GM12864 (cell line): ENCODE data around the gene PPP2R5D.

ENCODE experiments used
- DNase-seq: peaks from one replicate; pipeline ENCODE4 v3.0.0-alpha.2; 2011; ENCODE audit warnings: low read depth
- H3K4me3 ChIP-seq: 2 replicates; pipeline ENCODE4 v1.5.1; 2011; ENCODE audit warnings: mild to moderate bottlenecking, low read depth, low read length, control low read depth
- CTCF ChIP-seq: IDR thresholded peaks from 2 replicates; pipeline ENCODE4 v1.5.1; 2011; ENCODE audit warnings: low read depth, mild to moderate bottlenecking, moderate library complexity, low read length, control low read depth, inconsistent platforms; ENCODE audit errors: missing control alignments

Gene PPP2R5D

GRCh38 chr6:42970871-42971612 is 13.3 kb upstream of the PPP2R5D start:
- H3K4me3 ChIP-seq, result no peak overlapping the region
- no peak for TF ChIP-seq CTCF
- no peak for DNase-seq

DNA sequence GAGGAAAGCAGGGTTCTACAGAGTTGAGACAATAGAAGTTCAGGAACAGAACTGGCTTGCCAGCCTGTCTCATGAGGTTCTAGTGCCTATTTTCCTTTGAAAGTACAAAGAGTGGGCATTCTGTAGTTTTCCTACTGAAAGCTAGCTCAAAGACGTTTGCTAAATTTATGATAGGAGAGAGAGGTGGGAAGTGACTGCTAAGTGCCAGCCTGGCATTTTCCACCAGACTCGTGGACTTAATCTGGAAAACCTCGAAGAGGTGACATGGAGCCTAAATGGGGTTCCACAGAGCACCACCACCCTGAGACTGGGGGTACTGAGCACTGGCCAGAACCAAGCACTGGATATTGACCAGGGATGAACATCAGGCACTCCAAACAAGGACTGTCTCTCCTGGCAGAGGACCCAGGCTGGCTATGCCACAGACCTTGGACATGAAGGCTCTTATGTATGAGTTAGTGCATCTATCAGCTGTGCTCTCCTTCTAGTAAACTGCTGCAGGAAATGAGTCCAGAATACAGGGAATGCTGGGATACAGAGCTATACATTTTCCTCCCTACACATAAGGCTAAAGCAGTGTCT is 12.5 kb upstream of the PPP2R5D start:
- H3K4me3 ChIP-seq, result no peak overlapping the region
- DNase-seq, result no peak
- TF ChIP-seq CTCF, result no peak

DNA sequence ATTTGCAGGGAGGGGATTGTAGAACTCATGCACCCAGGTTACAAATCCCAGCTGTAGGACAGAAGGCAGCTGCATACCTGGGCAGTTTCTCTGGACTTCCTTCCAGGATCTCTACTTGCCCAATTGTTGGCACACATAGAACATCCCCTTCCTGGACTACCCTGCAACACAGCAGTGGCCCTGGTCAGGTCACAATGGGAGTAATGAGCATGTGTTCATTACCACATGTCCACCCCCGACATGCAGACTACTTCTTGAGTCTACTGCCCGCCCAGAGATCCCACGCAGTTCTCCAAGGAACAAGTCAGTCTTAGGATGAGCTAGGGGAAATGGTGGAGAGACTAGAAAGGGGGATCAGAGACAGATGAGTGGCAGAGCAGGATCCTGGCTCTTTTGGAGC is 10.4 kb upstream of the PPP2R5D start:
- TF ChIP-seq CTCF, result no peak
- no peak for DNase-seq
- no peak overlapping the region for H3K4me3 ChIP-seq

DNA sequence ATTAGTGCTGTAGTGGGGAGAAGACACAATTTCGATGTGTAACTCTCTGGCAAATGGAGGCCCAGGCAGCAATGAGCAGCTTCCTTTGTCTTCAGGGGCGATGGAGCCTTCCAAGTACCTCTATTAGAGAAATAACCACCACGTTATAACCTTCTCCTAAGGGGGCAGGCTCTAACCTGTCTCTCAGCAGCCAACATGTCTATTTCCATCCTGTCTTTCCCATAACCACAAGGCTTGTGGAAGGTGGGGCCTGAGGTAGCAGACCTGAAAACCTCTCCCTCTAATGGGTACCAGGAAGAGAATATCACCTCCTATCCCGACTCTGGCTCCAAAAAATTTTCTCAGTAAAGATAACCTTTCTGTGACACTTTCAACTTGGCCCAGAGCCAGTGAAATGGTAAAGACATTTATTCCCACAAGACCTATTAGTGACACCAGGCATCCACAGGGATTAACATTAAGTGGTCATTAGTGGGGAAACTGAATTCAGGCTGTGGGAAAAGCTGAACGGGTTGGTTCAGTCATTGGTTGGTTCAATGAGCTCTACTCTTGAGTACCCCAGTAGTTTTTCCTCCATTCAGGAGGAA is 9.4 kb upstream of the PPP2R5D start:
- TF ChIP-seq CTCF, result no peak
- DNase-seq, result no peak
- no peak overlapping the region for H3K4me3 ChIP-seq

- H3K4me3 ChIP-seq, result peak overlapping the region; percentile 57
- no peak for TF ChIP-seq CTCF
- DNase-seq, result no peak
These were observed 5.9 kb upstream of the PPP2R5D start for GRCh38 chr6:42978487-42978838.

DNA sequence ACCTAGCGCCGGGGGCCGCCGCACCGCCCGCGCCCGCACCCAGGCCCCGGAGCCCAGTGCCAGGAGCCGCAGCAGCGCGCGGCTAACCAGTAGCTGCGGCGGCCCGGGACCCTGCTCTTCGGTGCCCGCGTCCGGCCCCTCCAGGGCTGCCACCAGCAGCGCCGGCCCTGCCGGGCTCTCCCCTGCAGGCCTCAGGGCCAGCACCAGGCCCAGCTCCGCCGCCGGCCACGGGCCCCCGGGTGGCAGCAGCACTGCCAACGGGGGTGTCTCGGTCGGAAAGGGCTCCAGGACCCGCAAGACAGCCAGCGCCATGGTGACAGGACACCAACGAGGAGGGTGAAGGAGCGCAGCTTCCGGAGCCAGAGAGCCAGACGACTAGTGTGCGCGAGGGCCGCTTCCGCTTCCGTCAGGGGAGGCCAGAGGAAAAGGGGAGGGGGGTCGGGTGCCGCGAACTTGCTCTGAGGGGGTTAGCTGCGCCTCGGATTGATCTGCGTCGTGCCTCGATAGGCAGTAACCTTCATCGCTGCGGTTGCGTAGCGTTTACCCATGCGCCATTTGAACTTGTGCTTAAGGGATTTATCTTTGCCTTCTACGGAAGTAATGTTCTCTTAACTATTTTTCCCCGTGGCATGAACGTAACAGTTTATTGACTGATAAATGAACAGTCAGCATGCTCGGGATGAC is 5.4 kb upstream of the PPP2R5D start, which contains the start of gene PEX6:
Gene PEX6 (minus strand): TSS at position 343 of the 684 bp plus-strand sequence. CDS start 31 bp downstream, at position 312.
- TF ChIP-seq CTCF, result no peak
- peak within 1 kb of the TSS; percentile 57 for H3K4me3 ChIP-seq
- peak; percentile 85 for DNase-seq
